GM19452 (cell line): ENCODE results near the gene FJX1.

ENCODE experiments used
- ATAC-seq: cut with Tn5 transposase; IDR thresholded peaks from one replicate; pipeline ENCODE4 v1.9.1; 2021; ENCODE audit not compliant: unreplicated experiment

The FJX1 gene

DNA sequence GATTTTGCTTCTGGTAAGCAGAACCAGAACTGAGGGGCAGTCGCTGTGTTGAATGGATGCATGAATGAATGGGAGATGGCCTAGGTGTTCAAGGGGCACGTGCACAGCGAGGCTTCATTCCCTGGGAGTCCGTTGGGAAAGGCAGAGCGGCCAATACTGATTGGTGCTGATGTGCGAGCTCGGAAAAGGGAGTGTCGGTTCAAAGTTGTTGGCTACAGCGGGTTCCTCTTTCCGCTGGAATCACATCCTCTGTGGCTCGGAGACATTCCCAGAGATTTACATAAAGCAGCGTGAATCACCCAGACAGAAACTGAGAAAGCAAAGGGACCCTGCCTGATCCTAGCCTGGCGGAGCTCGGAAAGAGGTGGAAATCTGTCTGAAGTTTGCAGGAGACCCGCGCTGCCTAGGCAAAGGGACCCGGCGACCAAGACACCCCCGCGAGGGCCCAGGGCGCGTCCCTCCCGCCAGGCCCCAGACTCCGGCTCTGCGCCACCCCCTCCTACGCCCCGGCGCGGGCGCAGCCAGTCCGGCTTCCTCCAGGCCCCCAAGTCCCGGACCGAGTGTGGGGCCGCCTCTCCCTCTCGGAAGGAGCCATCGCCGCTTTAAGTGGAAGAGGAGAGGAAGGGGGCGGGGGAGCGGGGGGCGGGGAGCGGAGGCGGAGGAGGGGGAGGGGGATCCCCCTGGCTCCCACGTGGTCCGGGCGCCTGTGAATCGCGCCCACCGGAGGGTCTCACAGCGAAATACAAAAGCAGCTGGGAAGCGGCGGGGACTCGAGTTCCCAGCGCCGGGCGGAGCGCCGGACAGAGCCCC is at the start of gene FJX1:
TSS of gene FJX1 (plus strand) at position 774 of the 810 bp plus-strand sequence. CDS start 177 bp downstream, outside the sequence.
- ATAC-seq = peak; percentile 35

- no peak for ATAC-seq
These were observed 46.6 kb upstream of the FJX1 start for GRCh38 chr11:35571696-35572095.

- no peak for ATAC-seq
These were observed 38.5 kb upstream of the FJX1 start for GRCh38 chr11:35579557-35580396.

DNA sequence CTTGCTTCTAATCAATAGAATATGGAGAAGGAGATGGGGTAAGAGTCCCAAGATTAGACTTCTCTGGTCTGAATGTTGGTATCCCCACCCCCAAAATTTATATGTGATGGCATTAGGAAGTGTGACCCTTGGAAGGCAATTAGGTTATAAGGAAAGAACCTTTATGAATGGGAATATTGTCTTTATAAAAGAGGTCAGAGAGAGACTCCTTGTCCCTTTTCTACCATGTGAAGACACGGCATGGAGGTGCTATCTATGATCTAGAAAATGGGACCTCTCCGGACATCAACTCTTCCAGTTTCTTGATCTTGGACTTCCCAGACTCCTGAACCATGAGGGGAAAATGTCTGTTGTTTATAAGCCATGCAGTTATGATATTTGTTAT is 37.9 kb upstream of the FJX1 start:
- no peak for ATAC-seq

DNA sequence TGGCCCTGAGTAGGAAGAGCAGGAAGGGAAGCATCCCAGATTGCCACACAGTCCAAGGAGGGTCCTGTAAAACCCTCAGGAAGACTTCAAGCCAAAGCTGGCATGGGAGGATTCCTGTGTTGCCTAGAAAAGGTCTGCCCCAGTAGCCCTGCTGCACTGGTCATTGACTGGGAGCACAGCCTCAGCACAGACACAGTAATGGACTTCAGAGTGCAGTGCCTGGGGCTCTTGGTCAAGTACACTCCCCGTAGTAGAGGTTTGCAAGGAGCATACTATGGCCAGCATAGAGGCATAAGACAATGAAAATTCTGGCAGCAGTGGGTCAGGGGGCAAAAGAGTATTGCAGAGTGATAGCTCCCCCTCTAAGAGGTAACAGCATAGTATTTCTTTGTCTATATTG is 36.2 kb upstream of the FJX1 start:
- ATAC-seq = no peak

- no peak for ATAC-seq
These were observed 35.1 kb upstream of the FJX1 start for GRCh38 chr11:35583126-35583525.

DNA sequence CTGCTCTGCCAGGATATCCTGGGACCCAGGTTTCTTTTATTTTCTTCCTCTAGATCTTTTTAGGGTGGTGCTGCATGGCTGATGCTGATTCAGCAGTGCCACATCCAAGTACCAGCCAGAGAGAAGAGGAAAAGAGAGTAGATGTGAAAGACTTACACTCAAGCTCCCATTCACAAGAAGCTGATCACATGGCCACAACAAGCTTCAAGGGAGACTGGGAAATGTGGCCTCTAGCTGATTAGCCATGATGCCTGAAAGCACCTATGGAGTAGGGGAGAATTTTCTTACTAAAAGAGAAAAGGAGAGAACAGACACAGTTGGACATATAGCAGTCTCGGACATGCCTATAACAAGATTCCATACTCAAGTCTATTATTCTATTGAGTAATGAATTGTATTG is 34.4 kb upstream of the FJX1 start:
- no peak for ATAC-seq

DNA sequence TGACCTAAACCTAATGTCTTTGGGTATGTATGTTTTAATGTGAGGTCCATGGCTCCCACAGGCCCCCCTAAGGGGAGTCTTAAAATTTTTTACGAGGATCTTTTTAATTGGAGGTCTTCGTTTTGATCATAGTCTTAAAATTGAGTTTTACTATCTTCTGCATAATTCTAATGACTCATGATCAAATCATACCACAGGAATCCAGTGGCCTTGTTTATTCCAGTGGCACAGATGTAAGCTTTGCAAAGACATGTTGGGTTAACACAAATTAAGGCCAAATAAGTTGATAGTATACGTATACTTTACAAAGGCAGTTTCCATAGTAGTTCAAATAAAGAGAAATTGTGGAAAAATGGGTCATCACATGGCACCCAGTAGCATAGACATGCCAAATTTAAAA is 33.9 kb upstream of the FJX1 start:
- ATAC-seq = no peak

- ATAC-seq = no peak
These were observed 32.8 kb upstream of the FJX1 start for GRCh38 chr11:35585416-35585815.

GRCh38 chr11:35586222-35586621 is 32.0 kb upstream of the FJX1 start:
- no peak for ATAC-seq

DNA sequence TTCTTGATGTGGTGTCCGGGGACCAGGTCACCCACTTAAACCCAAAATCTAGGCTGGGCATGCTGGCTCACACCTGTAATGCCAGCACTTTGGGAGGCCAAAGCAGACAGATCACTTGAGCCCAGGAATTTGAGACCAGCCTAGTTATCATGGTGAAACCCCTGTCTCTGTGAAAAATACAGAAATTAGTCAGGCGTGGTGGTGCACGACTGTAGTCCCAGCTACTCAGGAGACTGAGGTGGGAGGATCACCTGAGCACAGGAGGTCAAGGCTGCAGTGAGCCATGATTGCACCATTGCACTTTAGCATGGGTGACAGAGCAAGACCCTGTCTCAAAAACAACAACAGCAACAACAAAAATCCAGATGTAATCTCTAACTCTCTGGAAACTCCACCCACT is 30.3 kb upstream of the FJX1 start:
- no peak for ATAC-seq

DNA sequence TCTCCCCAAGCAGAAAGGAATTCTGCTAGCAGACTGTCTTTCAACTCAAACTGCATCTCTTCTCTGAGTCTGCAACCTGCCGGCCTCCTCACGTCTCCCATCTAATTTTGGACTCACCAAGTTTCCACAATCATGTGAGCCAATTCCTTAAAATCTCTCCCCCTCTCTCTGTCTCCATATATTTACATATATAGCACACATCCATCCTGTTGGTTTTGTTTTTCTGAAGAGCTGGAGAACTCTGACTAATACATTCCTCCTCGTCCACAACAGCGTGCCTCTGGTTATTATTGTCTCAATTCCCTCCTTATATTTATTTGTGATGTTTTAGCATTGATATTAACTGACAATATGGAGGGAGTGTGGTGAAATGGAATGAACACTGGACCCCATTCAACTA is 29.6 kb upstream of the FJX1 start:
- ATAC-seq = no peak

DNA sequence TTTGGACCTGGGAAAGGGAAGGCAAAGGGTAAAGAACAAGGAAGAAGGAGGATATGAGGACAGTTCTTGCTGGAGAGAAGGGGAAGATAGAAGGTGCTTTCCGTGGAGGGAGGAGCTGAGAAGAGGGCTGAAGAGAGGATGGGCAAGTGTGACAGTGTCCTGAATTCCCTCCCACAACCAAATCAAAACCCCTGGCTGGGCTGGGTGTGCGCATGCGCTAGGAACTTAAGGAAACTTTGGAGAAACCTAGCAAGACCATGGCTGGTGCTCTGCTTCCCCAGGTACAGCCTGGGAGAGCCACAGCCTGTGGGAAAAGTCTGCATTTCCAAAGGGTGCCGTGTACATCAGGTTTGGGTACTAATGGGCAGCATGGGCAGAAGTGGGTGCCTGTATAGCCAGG is 29.0 kb upstream of the FJX1 start:
- ATAC-seq = no peak

- no peak for ATAC-seq
These were observed 27.8 kb upstream of the FJX1 start for GRCh38 chr11:35590412-35590811.

DNA sequence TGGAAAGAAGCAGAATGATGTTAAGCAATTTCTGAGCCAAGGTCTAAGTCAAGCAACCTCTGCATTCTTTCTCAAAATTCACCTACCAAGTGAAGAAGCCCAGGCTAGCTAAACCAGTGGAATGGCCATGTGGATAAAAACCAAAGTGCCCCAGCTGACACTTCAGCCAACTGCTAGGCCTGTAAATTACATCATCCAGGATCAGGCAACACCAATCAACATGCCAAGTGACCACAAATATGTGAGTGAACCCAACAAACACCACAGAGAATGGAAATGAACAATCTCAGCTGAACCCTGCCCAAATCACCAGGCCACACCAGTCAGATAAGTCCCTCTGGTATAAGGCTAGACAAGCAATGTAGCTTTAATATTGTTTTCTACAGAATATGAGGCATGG is 25.1 kb upstream of the FJX1 start:
- no peak for ATAC-seq

GRCh38 chr11:35594680-35595079 is 23.6 kb upstream of the FJX1 start:
- ATAC-seq = no peak

DNA sequence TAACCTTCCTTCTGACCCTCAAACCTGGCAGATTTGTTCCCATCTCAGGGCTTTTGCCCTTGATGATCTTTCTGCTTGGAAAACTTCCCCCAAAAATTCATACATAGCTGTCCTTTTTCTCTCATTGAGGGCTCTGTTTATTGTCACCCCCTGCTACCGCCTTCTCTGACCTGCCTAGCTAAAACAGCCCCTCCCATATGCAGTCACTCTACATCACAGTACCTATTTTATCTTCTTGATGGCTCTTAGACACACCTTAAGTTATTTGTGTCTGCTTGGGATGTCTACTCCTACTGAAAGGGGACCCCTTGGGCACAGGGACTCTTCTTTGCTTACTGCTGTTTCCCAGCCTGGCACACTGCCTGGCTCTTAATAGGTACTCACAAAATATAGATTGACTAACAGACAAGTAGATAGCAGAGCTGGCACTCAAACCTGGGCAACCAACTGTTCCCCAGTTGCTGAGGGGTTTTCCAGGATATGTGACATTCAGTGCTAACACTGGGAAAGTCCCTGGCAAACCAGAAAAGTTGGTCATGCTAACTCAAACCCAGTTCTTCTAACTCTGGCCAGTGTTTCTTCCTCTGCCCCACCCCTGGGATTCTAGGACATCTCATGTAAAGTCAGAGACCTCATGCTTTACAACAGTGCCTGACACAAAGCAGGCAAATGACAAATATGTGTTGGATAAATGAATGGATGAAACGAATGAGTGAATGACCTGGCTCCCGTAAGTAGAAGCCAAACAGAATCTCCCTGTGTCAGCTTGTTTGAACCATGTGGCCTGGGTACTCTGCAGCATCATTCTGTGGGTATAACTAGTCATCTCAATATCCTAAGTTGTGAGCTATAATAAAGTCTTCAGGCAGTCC is 19.8 kb upstream of the FJX1 start:
- ATAC-seq = peak; percentile 73

DNA sequence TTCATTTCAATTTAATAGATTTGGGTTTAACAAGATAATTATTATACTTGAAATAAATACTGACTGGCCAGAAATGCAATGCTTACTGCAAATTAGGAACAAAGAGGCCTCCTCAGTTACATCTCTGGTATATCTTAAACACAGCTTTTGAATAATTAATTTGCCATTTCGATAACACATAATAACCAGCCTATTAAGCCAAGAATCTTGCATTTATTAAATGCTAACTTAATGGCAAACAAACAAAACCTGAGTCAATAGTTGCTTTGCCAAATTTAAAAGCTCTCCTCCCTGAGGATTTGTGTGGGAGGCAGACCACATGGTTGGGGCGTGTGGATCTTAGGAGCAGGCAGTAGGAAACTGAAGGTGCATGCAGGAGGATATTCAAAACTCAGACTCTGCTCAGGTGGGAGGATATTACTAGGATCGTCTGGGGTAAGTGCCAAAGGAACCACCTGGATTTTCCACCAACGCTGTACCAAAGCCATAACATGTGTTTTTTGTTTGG is 17.9 kb upstream of the FJX1 start:
- no peak for ATAC-seq

- ATAC-seq = no peak
These were observed 16.0 kb upstream of the FJX1 start for GRCh38 chr11:35602160-35602793.

GRCh38 chr11:35602979-35603378 is 15.3 kb upstream of the FJX1 start:
- ATAC-seq = no peak

GRCh38 chr11:35605706-35606105 is 12.6 kb upstream of the FJX1 start:
- no peak for ATAC-seq
